GM23248 (cell line): ENCODE results near the gene FN1. TPM values are rescaled to one million over a fixed set of nuclear protein-coding genes. Genes with fewer than 3 reads are reported as not detected.

ENCODE experiments used
- DNase-seq: peaks from one replicate; pipeline ENCODE4 v3.0.0-alpha.2; 2015
- H2AFZ ChIP-seq: fragments of 200-600 bp; sonication (generic); 2 replicates; pipeline ENCODE4 v1.6.1; 2016; ENCODE audit warnings: antibody characterized with exemption
- H3F3A ChIP-seq: fragments of 200-600 bp; sonication (generic); 2 replicates; pipeline ENCODE4 v1.6.1; 2016; ENCODE audit warnings: mild to moderate bottlenecking, antibody characterized with exemption, mixed run types; ENCODE audit not compliant: insufficient read depth
- H3K27ac ChIP-seq: fragments of 200-600 bp; sonication (generic); 2 replicates; pipeline ENCODE4 v1.5.1; 2016; ENCODE audit warnings: mild to moderate bottlenecking
- H3K27me3 ChIP-seq: fragments of 200-600 bp; sonication (generic); replicated peaks from 2 replicates; pipeline ENCODE4 v1.6.1; 2016; ENCODE audit warnings: mild to moderate bottlenecking; ENCODE audit not compliant: insufficient read depth
- H3K36me3 ChIP-seq: fragments of 200-600 bp; sonication (generic); 2 replicates; pipeline ENCODE4 v1.6.1; 2016; ENCODE audit warnings: low read depth, mild to moderate bottlenecking
- H3K4me1 ChIP-seq: fragments of 200-600 bp; sonication (generic); 2 replicates; pipeline ENCODE4 v1.6.1; 2016; ENCODE audit warnings: mild to moderate bottlenecking; ENCODE audit not compliant: insufficient read depth
- H3K4me2 ChIP-seq: fragments of 200-600 bp; sonication (generic); one replicate; pipeline ENCODE4 v1.6.1; 2016; ENCODE audit warnings: mild to moderate bottlenecking; ENCODE audit not compliant: unreplicated experiment
- H3K4me3 ChIP-seq: fragments of 200-600 bp; sonication (generic); 2 replicates; pipeline ENCODE4 v1.5.1; 2016; ENCODE audit warnings: mild to moderate bottlenecking
- H3K79me2 ChIP-seq: fragments of 200-600 bp; sonication (generic); 2 replicates; pipeline ENCODE4 v1.6.1; 2016; ENCODE audit warnings: mild to moderate bottlenecking; ENCODE audit not compliant: insufficient read depth
- H3K9ac ChIP-seq: fragments of 200-600 bp; sonication (generic); 2 replicates; pipeline ENCODE4 v1.6.1; 2016; ENCODE audit warnings: mild to moderate bottlenecking
- H3K9me2 ChIP-seq: fragments of 200-600 bp; sonication (generic); 2 replicates; pipeline ENCODE4 v1.6.1; 2016; ENCODE audit warnings: mixed run types, mild to moderate bottlenecking, moderate library complexity; ENCODE audit not compliant: insufficient read depth
- H3K9me3 ChIP-seq: fragments of 200-600 bp; sonication (generic); one replicate; pipeline ENCODE4 v1.6.1; 2017; ENCODE audit warnings: low read depth
- H4K20me1 ChIP-seq: fragments of 200-600 bp; sonication (generic); 2 replicates; pipeline ENCODE4 v1.6.0; 2016; ENCODE audit not compliant: insufficient read depth
- EZH2 ChIP-seq: fragments of 200-600 bp; sonication (generic); IDR thresholded peaks from 2 replicates; pipeline ENCODE4 v1.6.1; 2018; ENCODE audit warnings: antibody characterized with exemption, mild to moderate bottlenecking; ENCODE audit not compliant: insufficient read depth, poor library complexity, severe bottlenecking
- EZH2phosphoT487 ChIP-seq: fragments of 200-600 bp; sonication (generic); IDR thresholded peaks from 2 replicates; pipeline ENCODE4 v1.6.1; 2018; ENCODE audit warnings: antibody characterized with exemption, moderate library complexity, mild to moderate bottlenecking, low read depth; ENCODE audit not compliant: insufficient read depth
- WGBS, 2 experiments: methylation state at CpG; one replicate each; pipeline ENCODE4 v1.1.6; 2015 to 2017; ENCODE audit warnings: low lambda C conversion rate in 2 of 2, low coverage in 1 of 2; ENCODE audit errors: missing lambda C conversion rate in 2 of 2; 5-methylcytosine and 5-hydroxymethylcytosine counted together
- in situ Hi-C: fragments of 300-500 bp; cut with MboI; formaldehyde crosslinking; loops from 2 replicates; pipeline ENCODE4 v1.15.0; 2020
- polyA plus RNA-seq: library from polyadenylated mRNA; unstranded; fragments of >200 nt; fragmentation: Nextera tagmentation; extraction: Ambion mirVana; gene quantifications from 2 replicates; pipeline ENCODE4 v1.2.1, GENCODE V29; 2016
- total RNA-seq: library from RNA; depleted of rRNA; stranded (reverse); fragments of >200 nt; shearing (Covaris generic); gene quantifications from 2 replicates; pipeline ENCODE4 v1.2.3, GENCODE V29; 2014

Gene FN1
- total and polyA plus RNA-seq, 2 experiments from 2014 or later: 20,647 to 33,406 TPM

DNA sequence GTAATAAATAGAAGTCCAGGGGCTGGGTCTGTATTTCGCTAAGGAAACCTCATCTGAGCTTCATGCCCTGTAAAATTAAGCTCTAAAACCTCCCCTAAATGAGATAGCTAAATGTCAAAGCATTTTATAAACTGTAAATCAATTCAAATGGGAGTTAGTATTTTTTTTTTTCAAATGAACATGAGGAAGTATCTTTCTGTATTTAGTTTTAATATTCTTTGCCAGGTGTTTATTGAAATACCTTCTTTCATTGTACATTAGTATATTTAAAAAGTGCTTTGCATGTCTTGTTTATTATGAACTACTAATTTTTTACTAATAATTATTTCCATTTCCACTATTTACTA, 76.3 kb downstream of the FN1 start:
- no peaks in the 10 kb centered on the region for H3K9me3 ChIP-seq
- H3K36me3 ChIP-seq: peaks cover 55% of the 10 kb centered on the region
- no peak overlapping the region for H2AFZ ChIP-seq
- TF ChIP-seq EZH2: no peak
- TF ChIP-seq EZH2phosphoT487: no peak
- no peak overlapping the region for H3K4me3 ChIP-seq
- H3K4me1 ChIP-seq: 0 out of 2 replicates have a peak, but pooled peaks cover 7% of the 10 kb centered on the region
- H3K4me2 ChIP-seq: no peak overlapping the region
- no peaks in the 10 kb centered on the region for H3K79me2 ChIP-seq
- H3K27ac ChIP-seq: peak overlapping the region; percentile 70
- in situ Hi-C loops: no loop called here
- peak overlapping the region; percentile 10; the same call in 1 of the 2 replicates for H3K9ac ChIP-seq
- no peaks in the 10 kb centered on the region; the same call in 1 of the 2 replicates for H4K20me1 ChIP-seq
- no peaks in the 10 kb centered on the region for H3K27me3 ChIP-seq
- no peak for DNase-seq
- 95 to 97% methylated on average over 1 of the region's 1 CpG for WGBS, 2 experiments
- H3K9me2 ChIP-seq: no peaks in the 10 kb centered on the region
- peaks cover 100% of the 10 kb centered on the region for H3F3A ChIP-seq

DNA sequence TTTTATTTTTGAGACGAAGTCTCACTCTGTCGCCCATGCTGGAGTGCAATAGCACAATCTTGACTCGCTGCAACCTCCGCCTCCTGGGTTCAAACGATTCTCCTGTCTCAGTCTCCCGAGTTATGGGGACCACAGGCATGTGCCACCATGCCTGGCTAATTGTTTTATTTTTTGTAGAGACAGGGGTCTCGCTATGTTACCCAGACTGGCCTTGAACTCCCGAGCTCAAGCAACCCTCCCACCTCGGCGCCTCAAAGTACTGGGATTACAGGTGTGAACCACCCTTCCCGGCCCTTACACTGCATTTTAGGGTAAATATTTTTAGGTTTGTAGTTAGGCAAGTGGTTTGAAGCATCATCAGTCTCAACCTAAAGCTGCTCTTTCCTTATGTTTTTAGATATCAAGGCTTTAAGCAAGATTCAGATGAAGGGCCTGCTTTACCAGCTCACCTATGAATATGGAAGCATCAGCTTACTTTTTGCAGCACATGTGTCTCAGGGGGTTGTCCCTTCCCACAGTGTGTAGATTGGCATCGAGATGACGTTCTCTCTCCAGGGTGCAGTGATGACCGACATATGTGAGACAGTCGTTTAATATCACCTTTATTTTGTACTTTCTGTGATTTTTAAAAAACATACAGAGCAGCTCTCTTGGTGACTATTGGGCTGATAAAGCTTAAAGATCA, 76.8 kb downstream of the FN1 start:
- WGBS, 2 experiments: 82 to 84% methylated on average over 15 of the region's 15 CpGs
- H4K20me1 ChIP-seq: no peaks in the 10 kb centered on the region; the same call in 1 of the 2 replicates
- H3K9me2 ChIP-seq: no peaks in the 10 kb centered on the region
- in situ Hi-C loops: no loop called here
- H3K9ac ChIP-seq: peak overlapping the region; percentile 10; the same call in 1 of the 2 replicates
- peaks cover 50% of the 10 kb centered on the region for H3K36me3 ChIP-seq
- no peaks in the 10 kb centered on the region for H3K27me3 ChIP-seq
- peak overlapping the region; percentile 70 for H3K27ac ChIP-seq
- TF ChIP-seq EZH2 (no peak), EZH2phosphoT487 (no peak)
- H3F3A ChIP-seq: peaks cover 100% of the 10 kb centered on the region
- DNase-seq: peak; percentile 50
- H3K4me3 ChIP-seq: no peak overlapping the region
- no peaks in the 10 kb centered on the region for H3K79me2 ChIP-seq
- H3K4me1 ChIP-seq: 0 out of 2 replicates have a peak, but pooled peaks cover 1% of the 10 kb centered on the region
- H2AFZ ChIP-seq: no peak overlapping the region
- H3K9me3 ChIP-seq: no peaks in the 10 kb centered on the region
- H3K4me2 ChIP-seq: no peak overlapping the region

DNA sequence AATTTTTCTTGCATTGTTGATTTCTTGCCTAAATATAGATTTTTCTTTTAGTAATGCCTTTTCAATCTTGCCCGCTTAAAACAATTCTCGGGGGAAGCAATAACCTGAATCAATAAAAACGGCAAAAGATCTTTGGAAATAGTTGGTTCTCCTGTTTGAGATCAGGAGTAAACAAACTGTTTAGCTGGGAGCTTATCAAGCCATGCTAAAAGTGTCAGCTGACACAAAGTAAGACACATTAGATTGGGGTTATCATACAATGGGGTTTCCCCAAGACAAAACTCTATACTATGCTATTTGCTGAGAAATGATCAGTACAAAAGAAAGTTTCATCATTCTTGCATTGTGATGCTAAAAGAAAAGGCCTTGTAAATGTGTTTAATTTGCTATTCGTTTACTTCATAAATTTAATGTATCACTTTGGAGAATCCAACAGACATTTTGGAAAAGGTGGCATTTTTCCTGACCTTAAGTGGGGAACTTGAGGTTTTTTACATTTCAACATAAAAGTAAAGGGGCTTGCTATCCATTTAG, 77.5 kb downstream of the FN1 start:
- peak overlapping the region; percentile 70 for H3K27ac ChIP-seq
- H3K79me2 ChIP-seq: no peaks in the 10 kb centered on the region
- H2AFZ ChIP-seq: no peak overlapping the region
- no peak overlapping the region for H3K9ac ChIP-seq
- H3K4me3 ChIP-seq: no peak overlapping the region
- no peaks in the 10 kb centered on the region for H3K27me3 ChIP-seq
- H3K4me1 ChIP-seq: no peaks in the 10 kb centered on the region
- in situ Hi-C loops: no loop called here
- H3F3A ChIP-seq: peaks cover 100% of the 10 kb centered on the region
- H3K36me3 ChIP-seq: peaks cover 43% of the 10 kb centered on the region
- peak; percentile 49 for DNase-seq
- no peak overlapping the region for H3K4me2 ChIP-seq
- H3K9me2 ChIP-seq: no peaks in the 10 kb centered on the region
- no peaks in the 10 kb centered on the region; the same call in 1 of the 2 replicates for H4K20me1 ChIP-seq
- WGBS, 2 experiments: 72% methylated on average over 4 of the region's 4 CpGs
- TF ChIP-seq EZH2 (no peak), EZH2phosphoT487 (no peak)
- no peaks in the 10 kb centered on the region for H3K9me3 ChIP-seq

DNA sequence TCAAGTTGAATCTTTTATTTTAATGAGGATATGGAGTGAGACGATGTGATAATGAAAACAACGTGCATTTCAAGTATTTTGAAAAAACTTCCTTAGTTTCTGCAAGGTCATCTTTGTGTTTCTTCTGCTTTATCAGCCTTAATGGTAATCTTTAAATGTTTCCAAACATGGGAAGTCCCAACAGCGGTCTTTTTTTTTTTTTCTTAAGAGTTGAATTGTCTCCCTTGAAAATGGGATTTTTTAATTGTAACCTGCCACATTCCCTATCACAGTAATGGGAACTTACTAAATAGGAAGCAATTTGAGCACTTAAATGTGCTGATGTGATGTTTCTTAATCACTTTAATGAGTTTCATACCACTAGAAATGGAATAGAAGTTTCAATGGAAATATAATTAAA, 78.2 kb downstream of the FN1 start:
- peak; percentile 55 for DNase-seq
- Histone ChIP-seq H3K79me2 (no peaks in the 10 kb centered on the region), H3K4me1 (no peaks in the 10 kb centered on the region), H3K9ac (no peak overlapping the region), H3K4me3 (no peak overlapping the region), H3F3A (peaks cover 100% of the 10 kb centered on the region), H3K9me2 (no peaks in the 10 kb centered on the region), H3K27ac (peak overlapping the region; percentile 70), H4K20me1 (no peaks in the 10 kb centered on the region), H3K9me3 (no peaks in the 10 kb centered on the region), H3K36me3 (peaks cover 36% of the 10 kb centered on the region), H3K27me3 (no peaks in the 10 kb centered on the region), H3K4me2 (no peak overlapping the region), H2AFZ (no peak overlapping the region)
- in situ Hi-C loops: no loop called here
- TF ChIP-seq EZH2 (no peak), EZH2phosphoT487 (no peak)
- 7 to 9% methylated on average over 3 of the region's 3 CpGs for WGBS, 2 experiments
